Measurements from ENCODE around the gene RIPK4. TPM values are rescaled to one million over a fixed set of nuclear protein-coding genes. Genes with fewer than 3 reads are reported as not detected.

Gene RIPK4
- total and polyA plus RNA-seq, 2 of the 13 experiments (the other 11 are each of a cell fraction or from before 2014, with no cell fraction given), result 3.1 to 4.9 TPM

- TF ChIP-seq GATA4 (IDR thresholded peaks at IDR 0.05; ENCODE audit: borderline replicate concordance, low read depth) (peak; percentile 43; the same call in 1 of the 2 replicates), ZNF670 (CRISPR knock-in tag; IDR thresholded peaks at IDR 0.05; ENCODE audit: borderline replicate concordance) (no peak), ZNF616 (CRISPR knock-in tag; IDR thresholded peaks at IDR 0.05; ENCODE audit: low read depth) (peak; percentile 66; the same call in 1 of the 2 replicates), CENPT (CRISPR knock-in tag; IDR thresholded peaks at IDR 0.05; ENCODE audit: low read depth) (no peak), AFF4 (CRISPR knock-in tag; IDR thresholded peaks at IDR 0.05) (no peak), ZNF713 (CRISPR knock-in tag; IDR thresholded peaks at IDR 0.05) (0 out of 2 replicates have a peak, but pooled peaks have one; percentile 43), ZNF207 (IDR thresholded peaks at IDR 0.05; ENCODE audit: borderline replicate concordance) (no peak), FUBP1 (CRISPR knock-in tag; IDR thresholded peaks at IDR 0.05; ENCODE audit: borderline replicate concordance) (no peak), SMAD9 (CRISPR knock-in tag; IDR thresholded peaks at IDR 0.05) (no peak), ZNF354B (CRISPR knock-in tag; IDR thresholded peaks at IDR 0.05) (no peak), MTA1 (CRISPR knock-in tag; IDR thresholded peaks at IDR 0.05; ENCODE audit: borderline replicate concordance) (no peak; the same call in 1 of the 2 replicates), ZSCAN20 (CRISPR knock-in tag; IDR thresholded peaks at IDR 0.05; ENCODE audit: borderline replicate concordance) (0 out of 2 replicates have a peak, but pooled peaks have one; percentile 67), NFRKB (IDR thresholded peaks at IDR 0.05) (no peak), POLR2AphosphoS5 (IDR thresholded peaks at IDR 0.05; ENCODE audit: low read depth, low read length) (peak; percentile 67), ZNF614 (CRISPR knock-in tag; IDR thresholded peaks at IDR 0.05; ENCODE audit: borderline replicate concordance) (no peak), HOXD1 (CRISPR knock-in tag; IDR thresholded peaks at IDR 0.05) (0 out of 2 replicates have a peak, but pooled peaks have one; percentile 54), ZNF772 (CRISPR knock-in tag; IDR thresholded peaks at IDR 0.05) (0 out of 2 replicates have a peak, but pooled peaks have one; percentile 58), NCOA2 (CRISPR knock-in tag; IDR thresholded peaks at IDR 0.05) (no peak), REL (CRISPR knock-in tag; conservative IDR thresholded peaks at IDR 0.05) (no peak), ZNF331 (CRISPR knock-in tag; IDR thresholded peaks at IDR 0.05) (peak; percentile 52), ZNF709 (CRISPR knock-in tag; IDR thresholded peaks at IDR 0.05) (no peak), TOPORS (CRISPR knock-in tag; IDR thresholded peaks at IDR 0.05) (no peak), CEBPG (CRISPR knock-in tag; IDR thresholded peaks at IDR 0.05) (peak; percentile 40; the same call in 1 of the 2 replicates), ZNF792 (CRISPR knock-in tag; IDR thresholded peaks at IDR 0.05) (no peak; the same call in 1 of the 2 replicates), IRF2 (CRISPR knock-in tag; IDR thresholded peaks at IDR 0.05) (peak; percentile 17; the same call in 1 of the 2 replicates)
- TF ChIP-seq, protein P1, sequence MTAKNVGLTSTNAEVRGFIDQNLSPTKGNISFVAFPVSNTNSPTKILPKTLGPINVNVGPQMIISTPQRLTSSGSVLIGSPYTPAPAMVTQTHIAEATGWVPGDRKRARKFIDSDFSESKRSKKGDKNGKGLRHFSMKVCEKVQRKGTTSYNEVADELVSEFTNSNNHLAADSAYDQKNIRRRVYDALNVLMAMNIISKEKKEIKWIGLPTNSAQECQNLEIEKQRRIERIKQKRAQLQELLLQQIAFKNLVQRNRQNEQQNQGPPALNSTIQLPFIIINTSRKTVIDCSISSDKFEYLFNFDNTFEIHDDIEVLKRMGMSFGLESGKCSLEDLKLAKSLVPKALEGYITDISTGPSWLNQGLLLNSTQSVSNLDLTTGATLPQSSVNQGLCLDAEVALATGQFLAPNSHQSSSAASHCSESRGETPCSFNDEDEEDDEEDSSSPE (CRISPR knock-in tag; IDR thresholded peaks at IDR 0.05), result peak; percentile 47; the same call in 1 of the 2 replicates
These were observed at the start of gene RIPK4 (continued) for GRCh38 chr21:41766883-41767605.
